Osteoblast (primary cell): Measurements from ENCODE around the gene PRKCSH. TPM values are rescaled to one million over a fixed set of nuclear protein-coding genes. Genes with fewer than 3 reads are reported as not detected.
"Not testable (repeated sequence)": the region's sequence is repeated elsewhere in the genome, so short reads cannot be mapped to it uniquely, and the experiment has no call there.

Experiments used
- DNase-seq: peaks from one replicate; pipeline ENCODE4 v3.0.0; 2011; ENCODE audit warnings: low spot score, mixed read lengths; ENCODE audit not compliant: insufficient read length; ENCODE audit errors: missing footprints
- H2AFZ ChIP-seq: 2 replicates; pipeline ENCODE4 v1.6.0; 2011; ENCODE audit warnings: mild to moderate bottlenecking, low read length
- H3K27ac ChIP-seq: 2 replicates; pipeline ENCODE4 v1.5.1; 2011; ENCODE audit warnings: mild to moderate bottlenecking, low read depth, low read length, moderate library complexity
- H3K27me3 ChIP-seq: 2 replicates; pipeline ENCODE4 v1.6.0; 2012; ENCODE audit warnings: mild to moderate bottlenecking, control low read depth, inconsistent platforms, low read length, moderate library complexity; ENCODE audit not compliant: insufficient read depth
- H3K36me3 ChIP-seq: 2 replicates; pipeline ENCODE4 v1.5.1; 2011; ENCODE audit warnings: mild to moderate bottlenecking, low read length, control low read depth, moderate library complexity; ENCODE audit not compliant: insufficient read depth
- H3K4me1 ChIP-seq: 2 replicates; pipeline ENCODE4 v1.5.1; 2011; ENCODE audit warnings: mild to moderate bottlenecking, low read length, control low read depth, moderate library complexity; ENCODE audit not compliant: insufficient read depth
- H3K4me2 ChIP-seq: 2 replicates; pipeline ENCODE4 v1.6.0; 2011; ENCODE audit warnings: mild to moderate bottlenecking, low read length; ENCODE audit not compliant: insufficient read depth
- H3K4me3 ChIP-seq: fragments of 200-600 bp; sonication (generic); 3 replicates; pipeline ENCODE4 v1.5.1; 2012; ENCODE audit warnings: mild to moderate bottlenecking, low read length, inconsistent platforms; ENCODE audit not compliant: insufficient read depth
- H3K79me2 ChIP-seq: 2 replicates; pipeline ENCODE4 v1.6.0; 2012; ENCODE audit warnings: mild to moderate bottlenecking, low read length, control low read depth, inconsistent platforms; ENCODE audit not compliant: insufficient read depth
- H3K9me3 ChIP-seq: 2 replicates; pipeline ENCODE4 v1.5.1; 2011; ENCODE audit warnings: low read depth, low read length, control low read depth
- H4K20me1 ChIP-seq: 2 replicates; pipeline ENCODE4 v1.6.0; 2012; ENCODE audit warnings: mild to moderate bottlenecking, low read length, control low read depth; ENCODE audit not compliant: insufficient read depth
- CTCF ChIP-seq: IDR thresholded peaks from 2 replicates; pipeline ENCODE4 v1.5.1; 2011; ENCODE audit warnings: mild to moderate bottlenecking, low read depth, low read length, moderate library complexity; ENCODE audit errors: extremely low read depth
- total RNA-seq: library from RNA; depleted of rRNA; stranded (reverse); fragments of >200 nt; gene quantifications from 2 replicates; pipeline ENCODE4 v1.2.3, GENCODE V29; 2012

The PRKCSH gene
- total RNA-seq, 1 donor = 117 TPM

- no peaks in the 10 kb centered on the region for H3K4me1 ChIP-seq
- H2AFZ ChIP-seq = no peak overlapping the region
- H4K20me1 ChIP-seq = no peaks in the 10 kb centered on the region
- H3K4me2 ChIP-seq = no peak overlapping the region
- TF ChIP-seq CTCF = no peak
- no peaks in the 10 kb centered on the region for H3K79me2 ChIP-seq
- no peak overlapping the region for H3K27ac ChIP-seq
- H3K36me3 ChIP-seq = no peaks in the 10 kb centered on the region
- DNase-seq = peak; percentile 68
- H3K4me3 ChIP-seq = no peak overlapping the region
- H3K9me3 ChIP-seq = no peaks in the 10 kb centered on the region
- no peaks in the 10 kb centered on the region for H3K27me3 ChIP-seq
These were observed 33.5 kb upstream of the PRKCSH start for GRCh38 chr19:11401808-11402543.

GRCh38 chr19:11404588-11405222 is 30.7 kb upstream of the PRKCSH start:
- no peak for TF ChIP-seq CTCF
- Histone ChIP-seq H3K9me3 (no peaks in the 10 kb centered on the region), H3K79me2 (no peaks in the 10 kb centered on the region), H3K4me3 (no peak overlapping the region), H4K20me1 (no peaks in the 10 kb centered on the region), H3K4me1 (no peaks in the 10 kb centered on the region), H3K36me3 (no peaks in the 10 kb centered on the region), H3K4me2 (no peak overlapping the region), H3K27me3 (no peaks in the 10 kb centered on the region), H2AFZ (no peak overlapping the region), H3K27ac (no peak overlapping the region)
- DNase-seq = peak; percentile 68

- no peak overlapping the region for H3K4me3 ChIP-seq
- no peak overlapping the region for H2AFZ ChIP-seq
- H3K4me1 ChIP-seq = no peaks in the 10 kb centered on the region
- no peak for TF ChIP-seq CTCF
- no peaks in the 10 kb centered on the region for H3K27me3 ChIP-seq
- H3K27ac ChIP-seq = no peak overlapping the region
- no peaks in the 10 kb centered on the region for H3K79me2 ChIP-seq
- no peaks in the 10 kb centered on the region for H3K9me3 ChIP-seq
- peak; percentile 44 for DNase-seq
- H3K4me2 ChIP-seq = no peak overlapping the region
- no peaks in the 10 kb centered on the region for H4K20me1 ChIP-seq
- no peaks in the 10 kb centered on the region for H3K36me3 ChIP-seq
These were observed 29.4 kb upstream of the PRKCSH start for GRCh38 chr19:11405846-11406643.

- H3K9me3 ChIP-seq, H3K4me1 ChIP-seq, H4K20me1 ChIP-seq, H3K27ac ChIP-seq, H3K4me2 ChIP-seq, H2AFZ ChIP-seq, H3K36me3 ChIP-seq, H3K27me3 ChIP-seq, H3K79me2 ChIP-seq, H3K4me3 ChIP-seq: not testable (repeated sequence)
- DNase-seq = peak; percentile 30
These were observed 28.7 kb upstream of the PRKCSH start for GRCh38 chr19:11406703-11407236.
